RWPE1 (cell line): ENCODE data around the gene C1QB.

ENCODE experiments used
- CTCF ChIA-PET: fragments of 350-600 bp; sonication (Branson Sonifier 250); formaldehyde crosslinking; extraction: SDS; loops from one replicate; lab custom pipeline; 2021; lab: Yijun Ruan, JAX
- POLR2A ChIA-PET: fragments of 400-600 bp; formaldehyde crosslinking; extraction: SDS; loops from one replicate; lab custom pipeline; 2020; ENCODE audit warnings: antibody characterized with exemption; ENCODE audit not compliant: low non-redundant PET; lab: Yijun Ruan, JAX
- DNase-seq: peaks from one replicate; pipeline ENCODE4 v3.0.0; 2012; ENCODE audit warnings: low spot score
- H3K27ac ChIP-seq: fragments of 450-650 bp; 2 replicates; pipeline ENCODE4 v1.5.1; 2017
- CTCF ChIP-seq: fragments of 450-650 bp; conservative IDR thresholded peaks from 2 replicates; pipeline ENCODE4 v1.5.1; 2017; ENCODE audit warnings: low read depth, mild to moderate bottlenecking

The C1QB gene

GRCh38 chr1:22612671-22613571, 40.1 kb upstream of the C1QB start:
- ChIA-PET POLR2A (no interaction called here), CTCF (no interaction called here)
- no peak overlapping the region for H3K27ac ChIP-seq
- TF ChIP-seq CTCF = no peak
- no peak for DNase-seq

- POLR2A ChIA-PET = no interaction called here
- TF ChIP-seq CTCF = no peak
- H3K27ac ChIP-seq = no peak overlapping the region
- CTCF ChIA-PET = no interaction called here
- no peak for DNase-seq
Measured at GRCh38 chr1:22613572-22613918, 39.5 kb upstream of the C1QB start.

GRCh38 chr1:22613951-22614350, 39.1 kb upstream of the C1QB start:
- POLR2A ChIA-PET = no interaction called here
- TF ChIP-seq CTCF = no peak
- H3K27ac ChIP-seq = no peak overlapping the region
- no peak for DNase-seq
- CTCF ChIA-PET = interaction anchor here (0.7 kb wide), 1 partner anchor 10 kb away, joined by 3 read pairs; no protein-coding TSS in a partner anchor

- ChIA-PET POLR2A (no interaction called here), CTCF (no interaction called here)
- H3K27ac ChIP-seq = no peak overlapping the region
- TF ChIP-seq CTCF = no peak
- no peak for DNase-seq
Measured at GRCh38 chr1:22615886-22616285, 37.1 kb upstream of the C1QB start.

GRCh38 chr1:22616571-22616970, 36.5 kb upstream of the C1QB start:
- POLR2A ChIA-PET = no interaction called here
- CTCF ChIA-PET = no interaction called here
- no peak for DNase-seq

GRCh38 chr1:22618056-22618455, 35.0 kb upstream of the C1QB start:
- no peak for DNase-seq
- H3K27ac ChIP-seq = no peak overlapping the region
- TF ChIP-seq CTCF = no peak
- POLR2A ChIA-PET = no interaction called here
- CTCF ChIA-PET = interaction anchor here (0.6 kb wide), 1 partner anchor 86 kb away, joined by 4 read pairs; no protein-coding TSS in a partner anchor

More at GRCh38 chr1:22616571-22616970, 36.5 kb upstream of the C1QB start:
- TF ChIP-seq CTCF = no peak
- H3K27ac ChIP-seq = no peak overlapping the region
